ENCODE results near the gene UBE2J2. TPM values are rescaled to one million over a fixed set of nuclear protein-coding genes. Genes with fewer than 3 reads are reported as not detected.
"Not testable (repeated sequence)": the region's sequence is repeated elsewhere in the genome, so short reads cannot be mapped to it uniquely, and the experiment has no call there.

The UBE2J2 gene
- total and polyA plus RNA-seq, 2 donors (not counting 3 experiments of a cell fraction or from before 2014, with no cell fraction given), result 60.7 to 80.7 TPM

GRCh38 chr1:1318131-1318652, 44.5 kb upstream of the UBE2J2 start:
- CTCF ChIA-PET, result no interaction called here
- peaks cover 36% of the 10 kb centered on the region for H3K79me2 ChIP-seq (ENCODE audit: control insufficient read depth, insufficient read depth, low read length)
- no peaks in the 10 kb centered on the region for H3K9me3 ChIP-seq (replicated peaks; ENCODE audit: control insufficient read depth, insufficient read depth, low read length)
- H3K36me3 ChIP-seq (ENCODE audit: control insufficient read depth in 2 of 2, extremely low read depth in 1 of 2, insufficient read depth in 2 of 2, low read length in 2 of 2), result peaks cover 0 to 25% of the 10 kb centered on the region in 2 experiments
- no peaks in the 10 kb centered on the region for H3K9me1 ChIP-seq (replicated peaks; ENCODE audit: control insufficient read depth, extremely low read depth, insufficient read depth, low read length)
- no TSS peak for BruUV-seq (replicated peaks)
- no peak overlapping the region for H3K27ac ChIP-seq (ENCODE audit: insufficient read depth, low read depth, low read length)
- H2AFZ ChIP-seq (ENCODE audit: low read depth, low read length), result no peak overlapping the region
- FAIRE-seq, result peak; percentile 44
- peaks cover 5% of the 10 kb centered on the region for H4K20me1 ChIP-seq (replicated peaks; ENCODE audit: control insufficient read depth, extremely low read depth, insufficient read depth, low read length)
- no peak overlapping the region for H3K4me3 ChIP-seq (replicated peaks in 1 of 3; ENCODE audit: insufficient read depth in 1 of 3, low read depth in 1 of 3, low read length in 3 of 3)
- H3K4me1 ChIP-seq (ENCODE audit: control insufficient read depth, extremely low read depth, insufficient read depth, low read length), result no peaks in the 10 kb centered on the region
- no peaks in the 10 kb centered on the region for H3K27me3 ChIP-seq (ENCODE audit: control insufficient read depth in 2 of 2, insufficient read depth in 2 of 2, low read length in 2 of 2)
- intact Hi-C loops (cut with micrococcal nuclease) (no loop called here), dilution Hi-C loops (cut with MboI; ENCODE audit: extremely low pct_ligation_motif_present, low sequenced_read_pairs) (no loop called here)
- peak; percentile 45 for DNase-seq (ENCODE audit: low read depth, low spot score)
- no peak overlapping the region for H3K9ac ChIP-seq (replicated peaks; ENCODE audit: extremely low read depth, insufficient read depth, low read length)
- H3K4me2 ChIP-seq (ENCODE audit: insufficient read depth, low read length), result no peak overlapping the region
- TF ChIP-seq GATA2 (IDR thresholded peaks at IDR 0.05; ENCODE audit: insufficient read depth, insufficient read length, low read depth, low read length) (no peak), FOS (IDR thresholded peaks at IDR 0.05; ENCODE audit: borderline replicate concordance, insufficient read depth, low read length) (peak; percentile 32)
- POLR2A ChIA-PET, result no interaction called here

GRCh38 chr1:1317420-1317819, 43.8 kb upstream of the UBE2J2 start:
- Histone ChIP-seq H3K4me1 (ENCODE audit: control insufficient read depth, extremely low read depth, insufficient read depth, low read length) (no peaks in the 10 kb centered on the region), H3K27ac (ENCODE audit: insufficient read depth, low read depth, low read length) (no peak overlapping the region), H3K27me3 (ENCODE audit: control insufficient read depth in 2 of 2, insufficient read depth in 2 of 2, low read length in 2 of 2) (no peaks in the 10 kb centered on the region), H3K4me2 (ENCODE audit: insufficient read depth, low read length) (no peak overlapping the region), H3K79me2 (ENCODE audit: control insufficient read depth, insufficient read depth, low read length) (peaks cover 30% of the 10 kb centered on the region), H3K4me3 (replicated peaks in 1 of 3; ENCODE audit: insufficient read depth in 1 of 3, low read depth in 1 of 3, low read length in 3 of 3) (no peak overlapping the region), H4K20me1 (replicated peaks; ENCODE audit: control insufficient read depth, extremely low read depth, insufficient read depth, low read length) (peaks cover 5% of the 10 kb centered on the region), H3K9me1 (replicated peaks; ENCODE audit: control insufficient read depth, extremely low read depth, insufficient read depth, low read length) (no peaks in the 10 kb centered on the region), H3K9ac (replicated peaks; ENCODE audit: extremely low read depth, insufficient read depth, low read length) (no peak overlapping the region), H2AFZ (ENCODE audit: low read depth, low read length) (no peak overlapping the region), H3K9me3 (replicated peaks; ENCODE audit: control insufficient read depth, insufficient read depth, low read length) (no peaks in the 10 kb centered on the region), H3K36me3 (ENCODE audit: control insufficient read depth in 2 of 2, extremely low read depth in 1 of 2, insufficient read depth in 2 of 2, low read length in 2 of 2) (peaks cover 0 to 33% of the 10 kb centered on the region in 2 experiments)
- dilution Hi-C loops (cut with MboI; ENCODE audit: extremely low pct_ligation_motif_present, low sequenced_read_pairs), result no loop called here
- ChIA-PET POLR2A (no interaction called here), CTCF (no interaction called here)
- FAIRE-seq, result no peak
- DNase-seq (ENCODE audit: low read depth, low spot score), result no peak
- TF ChIP-seq POLR2A (IDR thresholded peaks at IDR 0.05; ENCODE audit: low read depth, low read length), result no peak
- no peak for TF ChIP-seq JUN (IDR thresholded peaks at IDR 0.05; ENCODE audit: borderline replicate concordance, insufficient read depth, insufficient read length, low read depth)
- TF ChIP-seq CTCF (IDR thresholded peaks at IDR 0.05; ENCODE audit: extremely low read depth in 1 of 2, insufficient read depth in 1 of 2, low read depth in 1 of 2, low read length in 2 of 2), result no peak
- TF ChIP-seq MAX (IDR thresholded peaks at IDR 0.05; ENCODE audit: insufficient read depth, insufficient read length), result no peak
- no peak for TF ChIP-seq MYC (IDR thresholded peaks at IDR 0.05; ENCODE audit: low read depth, low read length)
- no peak for TF ChIP-seq GATA2 (IDR thresholded peaks at IDR 0.05; ENCODE audit: insufficient read depth, insufficient read length, low read depth, low read length)
- no peak for TF ChIP-seq POLR2AphosphoS5 (IDR thresholded peaks at IDR 0.05; ENCODE audit: insufficient read depth, low read depth, low read length)
- no peak for TF ChIP-seq FOS (IDR thresholded peaks at IDR 0.05; ENCODE audit: borderline replicate concordance, insufficient read depth, low read length)
- no TSS peak for BruUV-seq (replicated peaks)
- intact Hi-C loops (cut with micrococcal nuclease), result no loop called here

GRCh38 chr1:1316199-1316598, 42.5 kb upstream of the UBE2J2 start:
- intact Hi-C loops (cut with micrococcal nuclease); H3K4me2 ChIP-seq (ENCODE audit: insufficient read depth, low read length); H3K9me3 ChIP-seq (replicated peaks; ENCODE audit: control insufficient read depth, insufficient read depth, low read length); CTCF ChIA-PET; DNase-seq (ENCODE audit: low read depth, low spot score); POLR2A ChIA-PET; H3K4me1 ChIP-seq (ENCODE audit: control insufficient read depth, extremely low read depth, insufficient read depth, low read length); dilution Hi-C loops (cut with MboI; ENCODE audit: extremely low pct_ligation_motif_present, low sequenced_read_pairs); H3K27ac ChIP-seq (ENCODE audit: insufficient read depth, low read depth, low read length); H2AFZ ChIP-seq (ENCODE audit: low read depth, low read length); H3K9me1 ChIP-seq (replicated peaks; ENCODE audit: control insufficient read depth, extremely low read depth, insufficient read depth, low read length); H4K20me1 ChIP-seq (replicated peaks; ENCODE audit: control insufficient read depth, extremely low read depth, insufficient read depth, low read length); H3K27me3 ChIP-seq (ENCODE audit: control insufficient read depth in 2 of 2, insufficient read depth in 2 of 2, low read length in 2 of 2); H3K4me3 ChIP-seq (replicated peaks in 1 of 3; ENCODE audit: insufficient read depth in 1 of 3, low read depth in 1 of 3, low read length in 3 of 3); H3K9ac ChIP-seq (replicated peaks; ENCODE audit: extremely low read depth, insufficient read depth, low read length); BruUV-seq (replicated peaks): not testable (repeated sequence)
- H3K36me3 ChIP-seq (ENCODE audit: control insufficient read depth in 2 of 2, extremely low read depth in 1 of 2, insufficient read depth in 2 of 2, low read length in 2 of 2), result peaks cover 0 to 41% of the 10 kb centered on the region in 2 experiments
- peaks cover 18% of the 10 kb centered on the region for H3K79me2 ChIP-seq (ENCODE audit: control insufficient read depth, insufficient read depth, low read length)
- FAIRE-seq, result peak; percentile 24
